HG02588 (cell line): Measurements from ENCODE around the gene SCAPER.
A peak's percentile ranks its signal among the peaks of the same experiment; 100 is the strongest.
"Not testable (repeated sequence)": the region's sequence is repeated elsewhere in the genome, so short reads cannot be mapped to it uniquely, and the experiment has no call there.

Experiments
- ATAC-seq: cut with Tn5 transposase; IDR thresholded peaks from one replicate; pipeline ENCODE4 v1.9.1; 2021; ENCODE audit warnings: mild to moderate bottlenecking, moderate library complexity; ENCODE audit not compliant: unreplicated experiment

The SCAPER gene

GRCh38 chr15:76577879-76578512 is 327.1 kb downstream of the SCAPER start:
- no peak for ATAC-seq

GRCh38 chr15:76576523-76577279 is 328.4 kb downstream of the SCAPER start:
- no peak for ATAC-seq

- ATAC-seq: peak; percentile 37
These were observed 329.5 kb downstream of the SCAPER start for GRCh38 chr15:76575679-76576078.

- peak; percentile 77 for ATAC-seq
These were observed 329.9 kb downstream of the SCAPER start for GRCh38 chr15:76575274-76575673.

- ATAC-seq: no peak
These were observed 332.2 kb downstream of the SCAPER start for GRCh38 chr15:76572983-76573314.

- no peak for ATAC-seq
These were observed 338.9 kb downstream of the SCAPER start for GRCh38 chr15:76566276-76566675.

GRCh38 chr15:76565366-76565765 is 339.8 kb downstream of the SCAPER start:
- ATAC-seq: no peak

- ATAC-seq: no peak
These were observed 349.9 kb downstream of the SCAPER start for GRCh38 chr15:76555247-76555646.

- no peak for ATAC-seq
These were observed 351.6 kb downstream of the SCAPER start for GRCh38 chr15:76553564-76553963.

GRCh38 chr15:76553102-76553501 is 352.0 kb downstream of the SCAPER start:
- no peak for ATAC-seq

- no peak for ATAC-seq
These were observed 358.3 kb downstream of the SCAPER start for GRCh38 chr15:76546805-76547204.

- ATAC-seq: no peak
These were observed 371.1 kb downstream of the SCAPER start for GRCh38 chr15:76533995-76534394.

- ATAC-seq: no peak
These were observed 371.9 kb downstream of the SCAPER start for GRCh38 chr15:76533060-76533820.

- no peak for ATAC-seq
These were observed 375.2 kb downstream of the SCAPER start for GRCh38 chr15:76529911-76530310.

- no peak for ATAC-seq
These were observed 379.0 kb downstream of the SCAPER start for GRCh38 chr15:76526111-76526510.

GRCh38 chr15:76517910-76518309 is 387.2 kb downstream of the SCAPER start:
- no peak for ATAC-seq

- ATAC-seq: no peak
These were observed 390.9 kb downstream of the SCAPER start for GRCh38 chr15:76514282-76514681.

GRCh38 chr15:76512971-76513370 is 392.2 kb downstream of the SCAPER start:
- no peak for ATAC-seq

GRCh38 chr15:76510663-76511062 is 394.5 kb downstream of the SCAPER start:
- not testable (repeated sequence) for ATAC-seq

- ATAC-seq: no peak
These were observed 401.3 kb downstream of the SCAPER start for GRCh38 chr15:76503804-76504203.

GRCh38 chr15:76503121-76503520 is 402.0 kb downstream of the SCAPER start:
- no peak for ATAC-seq

GRCh38 chr15:76502678-76503077 is 402.5 kb downstream of the SCAPER start:
- no peak for ATAC-seq
